ENCODE data around the gene YJEFN3. TPM values are rescaled to one million over a fixed set of nuclear protein-coding genes. Genes with fewer than 3 reads are reported as not detected.

The YJEFN3 gene
- polyA plus RNA-seq, 5 donors = 10.1 to 14.8 (median 11.6) TPM

GRCh38 chr19:19517235-19517619 is 11.5 kb upstream of the YJEFN3 start:
- no peak for DNase-seq

DNA sequence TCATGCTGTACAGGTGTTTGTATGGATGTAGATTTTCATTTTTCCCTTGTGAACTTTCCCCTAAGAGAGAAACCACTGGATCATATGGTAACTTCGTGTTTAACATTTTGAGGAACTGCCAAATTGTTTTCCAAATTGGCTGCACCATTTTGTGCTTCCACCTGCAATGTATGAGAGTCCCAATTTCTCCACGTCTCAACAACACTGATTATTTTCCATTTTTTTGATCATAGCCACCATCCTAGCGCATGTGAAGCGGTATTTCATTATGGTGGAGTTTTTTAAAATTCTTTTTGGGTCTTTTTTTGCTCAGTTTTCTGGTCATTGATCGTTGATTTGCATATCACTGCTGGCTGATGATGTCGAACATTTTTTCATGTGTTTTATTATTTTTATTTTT is 7.7 kb upstream of the YJEFN3 start:
- DNase-seq = no peak

DNA sequence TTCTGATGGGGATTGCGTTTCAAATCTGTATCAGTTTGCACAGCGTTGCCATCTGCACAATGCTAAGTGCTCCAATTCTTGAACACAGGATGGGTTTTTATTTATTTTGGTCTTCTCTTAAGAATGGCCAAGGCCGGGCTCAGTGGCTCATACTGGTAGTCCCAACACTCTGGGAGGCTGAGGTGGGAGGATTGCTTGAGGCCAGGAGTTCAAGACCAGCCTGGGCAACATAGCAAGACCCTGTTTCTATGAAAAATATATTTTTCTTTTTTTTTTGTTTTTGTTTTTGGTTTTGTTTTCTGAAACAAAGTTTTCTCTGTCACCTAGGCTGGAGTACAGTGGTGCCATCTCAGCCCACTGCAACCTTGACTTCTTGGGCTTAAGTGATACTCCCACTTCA is 5.5 kb upstream of the YJEFN3 start:
- no peak for DNase-seq

DNA sequence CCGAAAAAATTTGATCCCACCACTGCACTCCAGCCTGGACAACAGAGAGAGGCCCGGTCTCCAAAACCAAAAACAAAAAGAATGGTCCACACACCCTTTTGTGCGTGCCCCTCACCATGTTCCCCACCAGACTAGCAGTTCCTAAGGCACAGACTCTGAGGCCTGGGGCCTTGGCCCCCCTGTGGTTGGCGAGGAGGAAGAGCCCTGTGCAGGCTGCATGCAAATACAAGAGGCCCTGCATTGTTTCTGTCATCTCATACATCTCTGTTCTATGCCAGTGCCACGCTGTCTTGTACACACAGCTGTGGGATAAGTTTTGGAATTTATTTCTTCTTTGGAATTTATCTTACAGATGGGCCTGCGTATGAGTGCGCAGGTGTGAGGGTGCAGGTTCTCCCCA is 4.7 kb upstream of the YJEFN3 start:
- no peak for DNase-seq

GRCh38 chr19:19525611-19526380 is 2.9 kb upstream of the YJEFN3 start:
- DNase-seq = no peak

DNA sequence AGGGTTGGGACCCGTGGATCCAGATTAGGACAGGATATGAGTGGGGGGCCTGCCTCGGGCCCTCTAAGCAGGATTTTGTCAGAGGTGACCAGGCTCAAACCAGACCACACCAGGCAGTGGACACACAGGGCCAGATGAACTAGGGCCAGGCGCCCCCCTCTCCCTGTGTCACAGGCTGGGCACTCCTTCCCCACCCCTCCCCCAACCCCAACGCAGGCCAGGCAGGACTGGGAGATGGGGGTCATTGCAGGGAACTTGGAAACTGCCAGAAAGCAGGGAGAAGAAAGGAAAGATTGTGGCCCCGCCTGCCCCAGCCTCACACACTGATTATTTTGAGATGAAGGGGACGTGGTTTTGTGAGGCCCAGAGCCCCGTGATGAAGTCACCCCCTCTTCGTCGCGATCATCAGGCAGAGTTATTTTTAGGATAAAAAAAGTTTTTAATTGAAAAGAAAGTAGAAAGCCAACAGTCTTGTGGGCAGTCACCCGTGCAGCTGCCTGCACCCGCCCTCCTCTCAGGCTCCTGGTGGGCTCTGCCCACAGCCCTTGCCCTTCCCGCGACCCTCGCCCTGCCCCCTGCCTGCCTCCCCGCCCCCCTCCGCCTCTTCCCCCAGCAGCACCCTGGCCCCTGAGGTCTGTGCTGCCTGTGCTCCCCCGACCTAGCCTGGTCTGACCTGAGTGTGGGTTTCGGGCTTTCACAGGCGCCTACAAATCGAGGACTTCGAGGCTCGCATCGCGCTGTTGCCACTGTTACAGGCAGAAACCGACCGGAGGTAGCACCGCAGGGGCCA is 1.9 kb upstream of the YJEFN3 start:
- no peak for DNase-seq

- DNase-seq = no peak
Observed at GRCh38 chr19:19527371-19527656, 1.4 kb upstream of the YJEFN3 start.

- DNase-seq = no peak
Observed at GRCh38 chr19:19527674-19528625, 761 bp upstream of the YJEFN3 start.

GRCh38 chr19:19529783-19530422 is 1.2 kb downstream of the YJEFN3 start:
- no peak for DNase-seq

- DNase-seq = no peak
Observed at GRCh38 chr19:19530423-19530804, 1.7 kb downstream of the YJEFN3 start.

- DNase-seq = no peak
Observed at GRCh38 chr19:19530889-19531288, 2.2 kb downstream of the YJEFN3 start.

DNA sequence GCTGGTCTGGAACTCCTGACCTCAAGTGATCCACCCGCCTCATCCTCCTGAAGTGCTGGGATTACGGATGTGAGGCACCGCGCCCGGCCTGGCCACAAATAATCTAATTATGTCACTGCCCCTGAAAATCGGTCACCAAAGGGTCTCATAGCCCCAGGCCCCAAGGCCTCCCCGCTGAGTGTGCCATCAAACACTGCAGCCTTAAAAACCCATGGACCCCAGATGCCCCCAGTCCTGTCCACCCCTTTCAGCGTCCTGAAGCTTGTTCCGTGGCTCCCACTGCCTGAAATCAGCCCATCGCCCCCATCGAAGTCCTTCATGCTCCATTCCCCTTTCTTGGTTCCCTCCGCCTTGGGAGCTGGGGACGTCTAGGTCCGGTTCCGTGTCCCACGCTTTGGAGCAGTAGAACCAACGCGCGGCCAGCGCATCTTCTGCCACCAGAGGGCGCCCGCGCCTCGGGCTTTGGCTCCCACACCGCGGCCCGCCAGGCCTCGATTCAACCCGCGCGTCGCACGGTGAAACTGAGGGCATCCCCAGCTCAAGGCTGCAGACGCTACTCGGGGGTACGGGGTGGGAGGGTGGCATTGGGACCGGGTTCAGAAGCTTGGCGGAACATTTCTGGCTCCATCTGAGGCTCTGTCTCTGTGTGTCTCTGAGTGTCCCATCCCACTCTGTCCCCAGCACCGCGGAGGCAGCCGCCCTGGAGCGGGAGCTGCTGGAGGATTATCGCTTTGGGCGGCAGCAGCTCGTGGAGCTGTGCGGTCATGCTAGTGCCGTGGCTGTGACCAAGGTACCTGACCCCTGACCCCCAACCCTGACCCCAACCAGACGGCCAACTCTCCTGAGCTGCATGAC is 3.5 kb downstream of the YJEFN3 start:
- DNase-seq = peak; percentile 66

DNA sequence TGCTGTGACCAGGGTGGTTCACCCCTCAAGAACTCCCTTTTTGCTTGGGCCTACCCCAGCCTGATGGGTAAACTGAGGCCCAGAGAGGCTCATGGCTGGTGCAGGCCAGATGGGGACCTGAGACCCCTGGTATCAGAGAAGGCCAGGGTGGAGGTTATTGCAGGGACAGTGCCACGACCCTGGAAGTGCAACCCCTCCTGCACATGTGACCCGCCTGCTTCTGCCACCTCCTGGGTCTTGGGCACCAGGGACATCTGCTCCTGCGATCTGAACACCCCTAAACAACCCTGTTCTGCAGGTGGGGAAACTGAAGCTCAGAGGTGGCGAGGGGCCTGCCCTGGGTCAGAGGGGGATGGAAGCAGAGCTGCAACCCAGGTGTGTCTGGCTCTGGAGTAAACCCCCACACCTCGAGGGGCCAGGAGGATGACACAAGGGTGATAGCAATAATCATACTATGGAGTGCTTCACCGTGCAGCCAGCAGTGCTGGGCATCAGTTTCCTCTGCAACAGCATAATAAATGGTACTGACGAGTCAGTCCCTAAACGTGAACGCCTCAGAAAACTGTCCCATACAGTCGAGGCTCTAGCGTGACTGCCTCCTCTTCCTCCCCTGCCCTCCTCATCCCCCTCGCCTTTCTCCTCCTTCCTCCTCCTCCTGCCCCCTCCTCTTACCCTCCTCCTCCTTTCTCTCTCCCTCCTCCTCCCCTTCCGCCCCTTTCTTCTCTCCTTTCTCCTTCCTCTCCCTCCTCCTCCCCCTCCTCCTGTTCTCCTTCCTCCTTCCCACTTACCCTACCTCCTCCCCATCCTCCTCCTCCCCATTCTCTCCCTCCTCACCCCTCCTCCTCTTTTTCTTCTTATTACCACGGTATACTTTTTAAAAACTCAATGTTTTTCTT is 4.3 kb downstream of the YJEFN3 start:
- DNase-seq = no peak

DNA sequence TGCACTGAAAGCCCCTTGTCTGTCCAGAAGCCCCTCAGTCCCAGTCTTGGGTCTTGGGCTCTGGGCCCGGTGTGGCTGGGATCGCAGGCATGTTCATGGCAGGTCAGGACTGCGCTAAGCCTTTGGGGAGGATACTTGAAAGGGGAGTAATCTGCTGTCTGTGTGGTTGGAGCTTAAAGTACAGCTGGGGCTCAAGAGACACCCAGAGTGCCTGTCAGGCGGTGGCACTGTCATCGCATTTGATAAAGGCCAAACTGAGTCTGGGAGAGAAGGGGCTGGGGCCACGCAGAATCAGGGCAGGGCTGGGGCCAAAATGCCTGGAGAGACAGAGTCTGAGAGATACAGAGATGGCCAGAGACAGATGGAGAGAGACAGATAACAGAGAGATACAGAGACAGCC is 5.1 kb downstream of the YJEFN3 start:
- DNase-seq = no peak

GRCh38 chr19:19534556-19535265 is 6.0 kb downstream of the YJEFN3 start:
- no peak for DNase-seq

DNA sequence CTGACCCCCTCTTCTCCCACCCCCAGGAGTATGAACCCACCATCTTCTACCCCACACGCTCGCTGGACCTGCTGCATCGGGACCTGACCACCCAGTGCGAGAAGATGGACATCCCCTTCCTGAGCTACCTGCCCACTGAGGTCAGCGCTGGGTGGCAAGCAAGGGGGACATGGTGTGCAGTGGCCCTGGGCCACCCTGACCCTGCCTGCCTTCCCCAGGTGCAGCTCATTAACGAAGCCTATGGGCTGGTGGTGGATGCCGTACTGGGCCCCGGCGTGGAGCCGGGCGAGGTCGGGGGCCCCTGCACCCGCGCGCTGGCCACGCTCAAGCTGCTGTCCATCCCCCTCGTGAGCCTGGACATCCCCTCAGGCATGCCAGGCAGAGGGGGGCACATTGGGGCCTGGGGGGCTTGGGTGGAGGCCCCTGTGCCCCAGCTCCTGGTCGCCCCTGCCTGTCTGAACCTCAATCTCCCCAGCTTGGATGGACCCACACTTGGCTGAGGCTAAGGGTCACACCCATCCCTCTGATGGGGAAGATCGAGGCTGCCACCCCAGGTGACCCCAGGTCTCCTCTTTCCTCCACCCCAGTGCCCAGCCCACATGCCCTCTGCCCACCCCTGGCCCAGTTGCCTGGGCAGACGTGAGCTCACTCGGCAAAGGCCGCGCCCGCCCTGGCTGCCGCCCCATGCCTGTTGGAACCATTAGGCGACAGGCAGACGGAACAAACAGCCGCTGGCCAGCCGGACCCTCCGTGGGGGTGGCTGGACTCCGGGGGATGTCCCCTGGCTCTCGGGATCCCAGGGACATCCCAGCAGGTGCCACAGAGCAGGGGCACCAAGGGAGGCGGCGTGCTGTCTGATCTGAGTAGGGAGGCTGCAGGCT is 6.8 kb downstream of the YJEFN3 start:
- DNase-seq = no peak

DNA sequence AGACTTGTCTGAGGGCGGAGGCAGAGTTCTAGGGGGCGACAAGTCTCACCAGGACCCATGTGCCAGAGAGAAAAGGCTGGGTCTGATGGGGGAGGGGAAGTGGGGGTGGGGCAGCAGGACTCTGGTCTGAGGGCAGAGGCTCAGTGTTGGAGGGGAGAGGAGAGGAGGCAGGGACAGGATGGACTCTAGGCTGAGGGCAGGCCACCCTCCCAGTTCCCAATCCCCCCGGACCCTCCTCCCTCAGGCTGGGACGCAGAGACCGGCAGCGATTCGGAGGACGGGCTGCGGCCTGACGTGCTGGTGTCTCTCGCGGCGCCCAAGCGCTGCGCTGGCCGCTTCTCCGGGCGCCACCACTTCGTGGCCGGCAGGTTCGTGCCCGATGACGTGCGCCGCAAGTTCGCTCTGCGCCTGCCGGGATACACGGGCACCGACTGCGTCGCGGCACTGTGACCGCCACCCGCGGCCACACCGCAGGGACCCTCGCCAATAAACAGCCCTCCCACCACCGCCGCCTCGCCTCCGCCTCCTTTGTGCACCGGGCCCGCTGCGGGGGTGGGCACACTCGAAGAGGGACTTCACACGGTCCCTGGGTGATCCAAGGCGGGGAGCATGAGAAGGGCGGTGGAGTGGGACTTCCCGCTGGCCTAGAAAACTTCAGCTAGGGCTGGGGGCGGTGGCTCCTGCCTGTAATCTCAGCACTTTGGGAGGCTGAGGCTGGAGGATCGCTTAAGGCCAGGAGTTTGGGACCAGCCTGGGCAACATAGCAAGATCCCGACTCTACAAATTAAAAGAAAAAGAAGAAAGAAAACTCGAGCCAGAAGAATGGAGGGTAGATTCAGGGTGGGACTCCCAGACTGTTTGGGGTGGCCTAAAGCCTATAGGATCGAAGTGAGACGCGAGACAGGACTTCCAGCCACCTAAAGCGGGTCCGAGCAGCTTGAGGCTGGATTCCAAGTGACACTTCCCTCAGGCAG is 8.7 kb downstream of the YJEFN3 start:
- DNase-seq = no peak

Data from right lung (tissue), 5 donors.